Ovary (tissue), 9 donors: Measurements from ENCODE around the gene TRIO. TPM values are rescaled to one million over a fixed set of nuclear protein-coding genes. Genes with fewer than 3 reads are reported as not detected.
A peak's percentile ranks its signal among the peaks of the same experiment; 100 is the strongest.

Experiments used
- DNase-seq, 5 donors: peaks; one replicate each; pipeline ENCODE4 v3.0.0-alpha.2; 2019 to 2020
- H3K27ac ChIP-seq, 2 donors: fragments of 200-600 bp; one replicate each; pipeline versions ENCODE4 v1.5.1 to v1.8.0; 2019 to 2022
- H3K27me3 ChIP-seq: fragments of 200-600 bp; one replicate; pipeline ENCODE4 v1.8.0; 2022
- H3K36me3 ChIP-seq: fragments of 200-600 bp; sonication (generic); one replicate; pipeline ENCODE4 v1.5.1; 2019
- H3K4me1 ChIP-seq: one replicate; pipeline ENCODE4 v1.8.1; 2013; ENCODE audit warnings: mild to moderate bottlenecking, moderate library complexity; ENCODE audit not compliant: insufficient read depth
- H3K4me3 ChIP-seq: fragments of 200-600 bp; sonication (generic); one replicate; pipeline ENCODE4 v1.5.1; 2017
- H3K9me3 ChIP-seq, 2 donors: fragments of 200-600 bp in 1 of 2; sonication (generic) in 1 of 2; one replicate each; pipeline versions ENCODE4 v1.5.1 to v1.8.1; 2013 to 2019; ENCODE audit warnings: mild to moderate bottlenecking in 1 of 2, moderate library complexity in 1 of 2
- EP300 ChIP-seq: sonication (generic); formaldehyde crosslinking; IDR thresholded peaks from one replicate; pipeline ENCODE4 v1.6.1; 2017; ENCODE audit warnings: antibody characterized with exemption
- POLR2A ChIP-seq: fragments of 450-650 bp; IDR thresholded peaks from one replicate; pipeline ENCODE4 v1.6.1; 2017; ENCODE audit warnings: antibody characterized with exemption, mild to moderate bottlenecking, moderate library complexity
- WGBS, 3 donors: extraction: QIAGEN DNeasy Blood & Tissue Kit in 1 of 3; methylation state at CpG; one replicate each; pipeline versions ENCODE4 v1.1.5 to v1.1.7; 2013 to 2017; 5-methylcytosine and 5-hydroxymethylcytosine counted together
- intact Hi-C, 4 donors: fragments of 100-400 bp; cut with DNase I; formaldehyde crosslinking; loops; one replicate each; pipeline versions ENCODE4 v1.11.0 to v1.15.1; 2022 to 2023
- polyA plus RNA-seq, 2 donors: library from polyadenylated mRNA; stranded (reverse); fragments of 200-250 nt in 1 of 2; fragments of 350-450 nt in 1 of 2; fragmentation: Illumina TruSeq in 1 of 2; extraction: RNeasy Lipid Tissue Mini Kit (QIAGEN cat#74804) in 1 of 2; gene quantifications; one replicate each; pipeline ENCODE4 v1.2.3, GENCODE V29; 2013 to 2014
- total RNA-seq, 7 donors: library from RNA; depleted of rRNA in 2 of 7; stranded (reverse); fragments of >200 nt in 2 of 7; fragmentation: NEBNext Ultra II Directional in 3 of 7; extraction: Animal tissue kit (Norgen Biotek cat#: 25700) in 3 of 7; gene quantifications; one replicate each; pipeline versions ENCODE4 v1.1.0 to v1.2.4, GENCODE V29; 2016 to 2023
- TF ChIP-seq, protein P1 (sequence below), 3 donors: fragments of 450-650 bp in 2 of 3; fragments of 200-600 bp in 1 of 3; IDR thresholded peaks; one replicate each; pipeline versions ENCODE4 v1.5.1 to v1.8.0; 2016 to 2022; ENCODE audit warnings: antibody characterized with exemption in 3 of 3, mild to moderate bottlenecking in 1 of 3
- donor health status: DM: no; HTN: no; CAD: no; lungs with moderate emphysema.
- donor health status: DM: no; HTN: no; CAD: no.
- donor health status: Bipolar disorder and iron deficiency.
- donor health status: DM: yes; HTN: yes; CAD: no.
- donor health status: DM: no; HTN: no; CAD: no.
- donor health status: DM: yes; HTN: yes; CAD: no.

TRIO gene
- total and polyA plus RNA-seq, 9 donors, result 58.4 to 268 (median 125) TPM

DNA sequence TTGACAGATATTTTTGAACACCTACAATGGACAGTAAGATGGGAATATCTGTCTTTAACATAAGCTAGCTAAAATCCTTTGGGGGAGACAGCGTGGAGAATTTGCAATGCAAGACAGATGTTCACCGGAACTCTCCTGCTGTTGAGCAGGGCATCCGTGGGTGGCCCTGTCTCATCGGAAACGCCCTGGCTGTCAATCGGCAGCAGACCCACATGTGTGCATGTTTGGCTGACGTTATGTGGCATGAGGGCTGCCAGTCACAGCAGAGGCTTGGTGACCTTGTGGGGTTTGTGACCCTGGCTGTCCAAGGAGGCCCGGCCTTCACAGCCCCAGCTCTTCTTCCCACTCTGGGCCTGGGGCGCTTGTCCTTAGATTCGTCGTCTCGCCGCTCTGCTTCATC, 308.7 kb downstream of the TRIO start:
- no peaks in the 10 kb centered on the region for H3K9me3 ChIP-seq
- H3K27ac ChIP-seq, result peak overlapping the region in 1 of 2 donors; percentile 35
- no peak for TF ChIP-seq EP300
- TF ChIP-seq, protein P1, sequence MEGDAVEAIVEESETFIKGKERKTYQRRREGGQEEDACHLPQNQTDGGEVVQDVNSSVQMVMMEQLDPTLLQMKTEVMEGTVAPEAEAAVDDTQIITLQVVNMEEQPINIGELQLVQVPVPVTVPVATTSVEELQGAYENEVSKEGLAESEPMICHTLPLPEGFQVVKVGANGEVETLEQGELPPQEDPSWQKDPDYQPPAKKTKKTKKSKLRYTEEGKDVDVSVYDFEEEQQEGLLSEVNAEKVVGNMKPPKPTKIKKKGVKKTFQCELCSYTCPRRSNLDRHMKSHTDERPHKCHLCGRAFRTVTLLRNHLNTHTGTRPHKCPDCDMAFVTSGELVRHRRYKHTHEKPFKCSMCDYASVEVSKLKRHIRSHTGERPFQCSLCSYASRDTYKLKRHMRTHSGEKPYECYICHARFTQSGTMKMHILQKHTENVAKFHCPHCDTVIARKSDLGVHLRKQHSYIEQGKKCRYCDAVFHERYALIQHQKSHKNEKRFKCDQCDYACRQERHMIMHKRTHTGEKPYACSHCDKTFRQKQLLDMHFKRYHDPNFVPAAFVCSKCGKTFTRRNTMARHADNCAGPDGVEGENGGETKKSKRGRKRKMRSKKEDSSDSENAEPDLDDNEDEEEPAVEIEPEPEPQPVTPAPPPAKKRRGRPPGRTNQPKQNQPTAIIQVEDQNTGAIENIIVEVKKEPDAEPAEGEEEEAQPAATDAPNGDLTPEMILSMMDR (IDR thresholded peaks at IDR 0.05), result no peak
- TF ChIP-seq POLR2A, result no peak
- no peaks in the 10 kb centered on the region for H3K27me3 ChIP-seq
- 63 to 75% (median 70%) methylated on average over 13 of the region's 13 CpGs for WGBS, 3 donors
- H3K4me3 ChIP-seq, result no peak overlapping the region
- intact Hi-C loops, result loop anchor here in 2 of 4 donors (5.0 to 10.0 kb wide), 2 partner anchors 45 to 47 kb away; no protein-coding TSS in a partner anchor
- no peaks in the 10 kb centered on the region for H3K36me3 ChIP-seq
- no peak for DNase-seq
- peaks cover 15% of the 10 kb centered on the region for H3K4me1 ChIP-seq

DNA sequence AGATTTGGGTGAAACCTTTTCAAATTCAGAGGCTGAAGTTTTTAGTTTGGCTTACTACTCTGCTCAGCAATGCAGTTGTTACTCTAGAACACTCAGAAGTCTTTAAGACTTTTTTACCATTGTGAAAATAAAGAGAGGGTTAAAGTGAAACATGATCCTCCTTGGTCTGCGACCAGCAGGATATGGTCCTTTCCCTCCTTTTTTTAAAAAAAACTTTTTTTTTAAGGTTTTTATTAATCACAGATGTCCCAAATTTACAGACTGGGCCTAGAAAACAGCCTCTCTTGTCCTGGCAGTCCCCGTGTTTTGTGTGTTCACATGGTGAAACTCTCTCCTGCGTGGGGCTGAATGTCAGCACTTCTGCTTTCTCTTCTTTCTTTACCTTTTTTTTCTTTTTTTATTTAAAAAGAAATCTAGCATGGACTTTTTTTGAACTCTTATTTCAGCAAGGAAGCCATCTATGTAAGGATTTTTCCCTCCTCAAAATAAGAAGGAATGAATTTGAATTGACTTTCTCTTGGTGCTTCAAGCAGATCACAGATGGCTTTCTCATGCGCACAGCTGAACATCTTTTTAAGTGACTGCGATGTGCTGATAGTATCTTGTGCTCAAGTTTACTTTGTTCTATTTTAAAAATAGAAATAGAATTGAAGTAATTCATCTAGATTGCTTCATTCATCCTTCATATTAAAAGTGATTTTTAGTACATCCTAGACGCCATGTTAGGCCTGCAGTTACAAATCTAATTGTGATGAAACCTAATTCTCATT, 309.7 kb downstream of the TRIO start:
- intact Hi-C loops, result loop anchor here in 2 of 4 donors (5.0 to 10.0 kb wide), 2 partner anchors 46 to 48 kb away; no protein-coding TSS in a partner anchor
- no peaks in the 10 kb centered on the region for H3K27me3 ChIP-seq
- no peaks in the 10 kb centered on the region for H3K36me3 ChIP-seq
- TF ChIP-seq EP300 (no peak), POLR2A (no peak)
- TF ChIP-seq, protein P1 (IDR thresholded peaks at IDR 0.05), result no peak
- no peaks in the 10 kb centered on the region for H3K9me3 ChIP-seq
- 38 to 45% (median 38%) methylated on average over 6 of the region's 6 CpGs for WGBS, 3 donors
- peak overlapping the region in 1 of 2 donors; percentile 35 for H3K27ac ChIP-seq
- H3K4me3 ChIP-seq, result no peak overlapping the region
- DNase-seq, result peak in 1 of 5 donors; percentile 29
- H3K4me1 ChIP-seq, result peaks cover 15% of the 10 kb centered on the region

DNA sequence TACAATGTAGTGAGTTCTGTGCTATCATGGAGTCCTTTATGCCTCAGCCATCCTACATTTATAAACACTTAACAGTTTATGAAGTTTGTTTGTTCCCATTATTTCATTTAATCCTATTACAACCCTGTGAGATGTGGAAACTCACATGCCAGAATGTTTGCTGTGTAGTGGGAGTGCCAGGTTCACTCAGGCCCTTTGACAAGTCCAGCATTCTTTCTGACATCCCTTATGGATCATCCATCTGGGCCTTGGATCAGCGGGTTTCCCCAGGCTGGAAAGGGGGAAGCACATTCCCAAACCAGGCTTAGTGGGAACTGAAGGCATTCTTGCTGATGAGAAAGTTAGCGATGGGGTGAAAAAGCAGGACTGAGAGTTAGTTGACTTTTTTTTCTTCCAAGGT, 310.3 kb downstream of the TRIO start:
- no peaks in the 10 kb centered on the region for H3K9me3 ChIP-seq
- H3K4me3 ChIP-seq, result no peak overlapping the region
- no peaks in the 10 kb centered on the region for H3K27me3 ChIP-seq
- H3K4me1 ChIP-seq, result peaks cover 12% of the 10 kb centered on the region
- DNase-seq, result no peak
- peak overlapping the region in 1 of 2 donors; percentile 35 for H3K27ac ChIP-seq
- intact Hi-C loops, result loop anchor here in 2 of 4 donors (5.0 to 10.0 kb wide), 2 partner anchors 46 to 49 kb away; no protein-coding TSS in a partner anchor
- WGBS, 3 donors, result 77 to 85% (median 78%) methylated on average over 2 of the region's 2 CpGs
- TF ChIP-seq POLR2A, result no peak
- TF ChIP-seq EP300, result no peak
- TF ChIP-seq, protein P1 (IDR thresholded peaks at IDR 0.05), result no peak
- no peaks in the 10 kb centered on the region for H3K36me3 ChIP-seq

- 96 to 99% (median 97%) methylated on average over 17 to 26 of the region's 26 CpGs for WGBS, 3 donors
- Histone ChIP-seq H3K4me3 (no peak overlapping the region), H3K27ac (no peak overlapping the region), H3K27me3 (no peaks in the 10 kb centered on the region), H3K9me3 (no peaks in the 10 kb centered on the region), H3K4me1 (peaks cover 6% of the 10 kb centered on the region), H3K36me3 (no peaks in the 10 kb centered on the region)
- no peak for DNase-seq
- TF ChIP-seq POLR2A (no peak), EP300 (no peak)
- TF ChIP-seq, protein P1 (IDR thresholded peaks at IDR 0.05), result no peak
- intact Hi-C loops, result loop anchor here in 1 of 4 donors (10.0 kb wide), 1 partner anchor 51 kb away; no protein-coding TSS in a partner anchor
Observed at GRCh38 chr5:14455814-14456321, 312.7 kb downstream of the TRIO start.
